Measurements from ENCODE around the gene NSRP1.
"Not testable (repeated sequence)": the region's sequence is repeated elsewhere in the genome, so short reads cannot be mapped to it uniquely, and the experiment has no call there.

NSRP1 gene

DNA sequence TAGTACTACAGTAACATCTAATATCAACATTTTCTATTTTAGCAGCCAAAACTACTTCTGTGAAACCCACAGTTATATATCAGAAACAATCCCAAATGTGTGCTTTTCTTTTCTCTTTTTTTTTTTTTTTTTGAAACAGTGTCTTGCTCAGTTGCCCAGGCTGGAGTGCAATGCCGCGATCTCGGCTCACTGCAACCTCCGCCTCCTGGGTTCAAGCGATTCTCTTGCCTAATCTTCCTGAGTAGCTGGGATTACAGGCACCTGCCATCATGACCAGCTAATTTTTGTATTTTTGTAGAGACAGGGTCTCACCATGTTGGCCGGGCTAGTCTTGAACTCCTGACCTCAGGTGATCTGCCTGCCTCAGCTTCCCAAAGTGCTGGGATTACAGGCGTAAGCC lies 2.0 kb downstream of the NSRP1 start:
- DNase-seq (ENCODE audit: low read depth in 2 of 2): not testable (repeated sequence)

GRCh38 chr17:30124273-30124796 lies 7.7 kb downstream of the NSRP1 start:
- DNase-seq (ENCODE audit: low read depth in 2 of 2): no peak

- no peak for DNase-seq (ENCODE audit: low read depth in 2 of 2)
These were observed 13.5 kb downstream of the NSRP1 start for GRCh38 chr17:30130121-30130520.

GRCh38 chr17:30132615-30133014 lies 16.0 kb downstream of the NSRP1 start:
- no peak for DNase-seq (ENCODE audit: low read depth in 2 of 2)

GRCh38 chr17:30133197-30133596 lies 16.6 kb downstream of the NSRP1 start:
- DNase-seq (ENCODE audit: low read depth in 2 of 2): no peak

GRCh38 chr17:30134551-30134950 lies 17.9 kb downstream of the NSRP1 start:
- DNase-seq (ENCODE audit: low read depth in 2 of 2): no peak

DNA sequence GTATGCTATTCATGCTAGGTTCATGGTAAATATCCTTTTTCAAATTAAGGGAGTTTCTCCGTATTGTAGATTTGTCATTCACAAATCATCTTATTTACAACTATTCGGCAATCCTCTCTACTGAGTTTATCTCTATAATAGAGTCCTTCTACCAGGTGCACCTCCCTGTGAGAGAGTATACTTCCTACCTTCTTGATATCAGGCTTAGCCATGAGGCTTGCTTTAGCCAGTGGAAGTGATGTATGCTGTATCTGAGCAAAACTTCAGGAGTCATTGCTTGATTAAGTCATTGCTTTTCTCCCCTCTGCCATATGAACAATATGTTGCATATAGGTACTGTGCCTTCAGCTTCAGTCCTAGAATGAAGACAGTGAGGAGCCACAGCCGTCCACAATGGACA lies 20.5 kb downstream of the NSRP1 start:
- DNase-seq (ENCODE audit: low read depth in 2 of 2): no peak

GRCh38 chr17:30147860-30148259 lies 31.2 kb downstream of the NSRP1 start:
- not testable (repeated sequence) for DNase-seq (ENCODE audit: low read depth in 2 of 2)

DNA sequence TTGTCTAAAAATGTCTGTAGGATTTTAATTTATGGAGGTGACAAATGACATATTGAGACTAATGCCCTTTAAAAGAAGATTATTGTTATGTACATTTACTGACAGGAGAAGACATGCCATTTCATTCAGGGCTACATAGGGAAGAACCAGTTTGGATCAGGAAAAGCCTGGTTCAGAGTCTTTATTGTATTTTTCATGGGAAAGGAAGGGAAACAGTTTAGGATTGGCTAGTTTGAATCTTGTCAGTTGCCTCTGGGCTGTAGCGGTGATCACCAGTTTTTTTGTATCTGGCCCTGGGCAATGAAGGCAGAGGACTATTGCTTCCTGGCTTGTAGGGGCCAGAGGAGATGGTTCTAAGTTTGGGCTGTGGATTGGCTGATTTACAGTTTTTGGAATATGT lies 31.8 kb downstream of the NSRP1 start:
- no peak for DNase-seq (ENCODE audit: low read depth in 2 of 2)

DNA sequence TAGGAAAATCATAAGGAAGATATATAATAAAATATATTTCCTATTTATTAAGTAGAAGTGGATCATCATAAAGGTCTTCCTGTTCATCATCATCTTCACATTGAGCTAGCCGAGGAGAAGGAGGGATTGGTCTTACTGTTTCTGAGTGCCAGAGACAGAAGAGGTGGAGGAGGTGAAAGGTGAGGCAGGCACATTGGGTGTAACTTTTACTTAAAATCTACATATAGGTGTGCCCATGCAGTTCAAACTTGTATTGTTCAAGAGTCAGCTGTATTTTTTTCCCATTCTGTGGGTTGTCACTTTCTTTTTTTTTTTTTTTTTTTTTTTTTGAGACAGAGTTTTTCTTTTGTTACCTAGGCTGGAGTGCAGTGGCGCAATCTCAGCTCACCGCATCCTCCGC lies 34.9 kb downstream of the NSRP1 start:
- DNase-seq (ENCODE audit: low read depth in 2 of 2): no peak

DNA sequence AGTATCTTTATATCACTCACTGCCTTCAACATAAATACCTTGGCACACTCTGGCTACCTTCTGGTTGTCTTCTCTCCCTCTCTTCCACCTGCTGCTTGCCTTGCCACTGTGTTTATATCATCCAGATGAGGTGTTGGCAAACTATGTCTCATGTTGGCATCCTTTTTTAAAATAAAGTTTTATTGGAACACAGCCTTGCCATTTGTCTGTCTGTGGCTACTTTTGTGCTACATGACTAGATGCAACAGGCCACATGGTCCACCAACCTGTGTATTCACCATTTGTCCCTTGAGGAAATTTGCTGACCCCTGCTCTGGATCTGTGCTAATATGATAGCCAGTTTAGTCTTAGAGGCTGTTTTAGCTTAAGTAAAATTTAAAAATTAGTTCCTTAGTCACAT lies 36.8 kb downstream of the NSRP1 start:
- DNase-seq (ENCODE audit: low read depth in 2 of 2): no peak

DNA sequence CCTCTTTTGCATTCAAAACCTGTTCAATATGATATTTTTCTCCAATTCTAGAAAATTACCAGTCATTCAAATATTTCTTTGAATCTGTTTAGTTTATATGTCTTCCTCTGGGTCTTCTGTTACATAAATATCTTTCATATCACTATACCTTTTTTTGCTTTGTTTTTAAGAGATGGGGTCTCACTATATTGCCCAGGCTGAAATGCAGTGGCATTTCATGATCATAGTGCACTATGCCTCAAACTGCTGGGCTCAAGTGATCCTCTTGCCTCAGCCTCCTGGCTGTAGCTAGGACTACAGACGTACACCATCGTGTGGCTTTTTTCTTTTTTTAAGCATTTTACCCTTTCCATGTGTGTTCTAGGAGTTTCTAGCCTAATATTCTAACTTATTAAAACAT lies 38.8 kb downstream of the NSRP1 start:
- DNase-seq (ENCODE audit: low read depth in 2 of 2): no peak

GRCh38 chr17:30158896-30159625 lies 42.4 kb downstream of the NSRP1 start:
- no peak for DNase-seq (ENCODE audit: low read depth in 2 of 2)

- DNase-seq (ENCODE audit: low read depth in 2 of 2): no peak
These were observed 44.0 kb downstream of the NSRP1 start for GRCh38 chr17:30160419-30161172.

DNA sequence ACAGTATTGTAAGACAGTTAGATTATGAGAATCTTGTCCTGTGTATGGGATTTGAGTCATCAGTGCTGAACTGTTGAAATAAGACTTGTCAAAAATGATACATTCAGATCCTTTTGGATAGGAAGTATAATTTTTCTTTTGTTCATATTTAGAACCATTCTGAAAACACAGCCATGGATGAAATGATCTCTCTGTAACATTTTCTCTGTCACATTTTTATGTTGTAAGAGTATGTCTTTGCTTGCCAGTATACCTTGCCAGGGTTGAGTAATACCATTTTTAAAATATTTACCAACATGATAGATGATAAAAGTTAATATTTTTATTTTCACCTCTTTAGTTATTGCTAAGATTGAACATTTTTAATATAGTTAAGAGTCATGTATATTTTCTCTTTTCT lies 45.0 kb downstream of the NSRP1 start:
- no peak for DNase-seq (ENCODE audit: low read depth in 2 of 2)

DNA sequence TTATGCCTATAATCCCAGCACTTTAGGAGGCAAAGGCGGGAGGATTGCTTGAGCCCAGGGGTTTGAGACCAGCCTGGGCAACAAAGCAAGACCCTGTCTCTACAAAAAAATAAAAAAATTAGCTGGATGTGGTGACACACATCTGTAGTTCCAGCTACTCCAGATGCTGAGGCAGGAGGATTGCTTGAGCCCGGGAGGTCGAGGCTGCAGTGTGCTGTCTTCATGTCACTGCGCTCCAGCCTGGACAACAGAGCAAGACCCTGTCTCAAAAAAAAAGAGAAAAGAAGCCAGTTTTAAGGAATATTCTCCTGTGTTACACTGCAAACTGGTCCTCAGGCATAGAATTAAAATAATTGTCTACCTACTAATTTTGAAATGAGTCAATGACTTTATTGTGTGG lies 47.9 kb downstream of the NSRP1 start:
- DNase-seq (ENCODE audit: low read depth in 2 of 2): no peak

DNA sequence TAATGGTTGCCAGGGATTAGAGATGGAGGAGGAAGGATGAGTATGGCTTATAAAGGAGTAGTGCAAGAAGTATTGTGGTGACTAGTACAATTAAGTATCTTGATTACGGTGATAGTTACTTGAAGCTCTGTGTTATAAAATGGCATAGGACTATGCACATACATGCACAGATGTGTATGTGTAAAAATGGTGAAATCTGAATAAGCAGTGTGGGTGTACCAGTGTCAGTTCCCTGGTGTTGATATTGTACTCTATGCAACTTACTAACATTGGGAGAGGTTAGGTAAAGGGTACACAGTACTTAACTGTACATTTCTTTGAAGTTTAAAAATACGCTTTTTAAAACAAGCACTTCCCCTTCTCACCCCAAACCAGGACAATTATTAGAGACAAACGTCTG lies 48.5 kb downstream of the NSRP1 start:
- DNase-seq (ENCODE audit: low read depth in 2 of 2): no peak

DNA sequence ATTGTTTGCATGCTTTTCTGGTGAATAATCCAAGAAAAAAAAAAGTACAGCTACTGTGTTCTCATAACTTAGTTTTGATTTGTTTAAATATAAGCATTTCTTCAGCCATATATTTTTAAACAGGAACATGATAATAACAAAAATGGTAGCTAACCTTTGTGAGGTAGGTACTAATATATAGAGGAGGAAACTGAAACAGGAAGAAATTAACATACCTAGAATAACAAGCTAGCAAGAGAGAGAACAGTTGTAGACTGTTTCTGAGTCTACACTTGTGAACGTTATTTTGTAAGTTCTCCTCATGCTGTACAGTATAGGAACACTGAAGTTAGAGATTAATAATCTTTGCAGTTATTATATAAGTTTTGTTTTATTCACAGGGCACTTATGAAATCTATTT lies 49.3 kb downstream of the NSRP1 start:
- no peak for DNase-seq (ENCODE audit: low read depth in 2 of 2)

GRCh38 chr17:30170415-30170987 lies 53.9 kb downstream of the NSRP1 start:
- DNase-seq (ENCODE audit: low read depth in 2 of 2): no peak

DNA sequence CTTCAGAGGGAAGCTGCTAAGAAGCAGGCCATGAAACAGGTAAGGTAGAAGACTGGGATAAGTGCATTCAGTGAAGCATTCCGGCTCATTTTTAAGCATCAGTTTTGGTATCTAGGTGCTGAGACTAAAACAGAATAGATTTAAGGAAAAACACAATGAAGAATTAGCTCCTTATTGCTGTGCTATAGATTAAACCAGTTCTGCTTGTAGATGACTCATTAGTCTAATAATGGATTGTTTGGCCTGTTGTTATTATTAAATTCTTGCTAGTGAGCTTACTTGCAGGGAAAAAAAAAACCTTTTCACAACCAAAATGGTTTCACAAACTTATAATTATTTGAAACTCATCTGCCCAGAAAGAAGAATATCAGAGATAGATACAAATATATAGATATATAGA lies 55.9 kb downstream of the NSRP1 start:
- DNase-seq (ENCODE audit: low read depth in 2 of 2): no peak

GRCh38 chr17:30173649-30174048 lies 57.0 kb downstream of the NSRP1 start:
- DNase-seq (ENCODE audit: low read depth in 2 of 2): no peak

DNA sequence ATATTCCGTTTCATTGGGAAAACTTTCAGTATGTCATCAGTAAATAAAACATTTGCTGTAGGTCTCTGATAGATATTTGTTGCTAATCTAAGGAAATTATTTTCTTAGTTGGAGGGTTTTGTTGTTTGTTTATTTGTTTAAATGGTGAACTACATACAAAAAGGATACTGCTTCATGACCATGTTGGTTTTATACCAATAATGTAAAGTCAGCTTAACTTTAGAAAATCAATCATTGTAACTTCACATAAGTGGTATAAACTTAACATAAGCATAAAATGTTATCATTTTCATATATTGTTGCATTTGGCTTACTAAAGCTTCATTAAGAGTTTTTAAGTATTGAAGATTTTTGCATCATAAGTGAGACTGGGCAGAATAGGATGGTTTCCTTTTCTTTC lies 57.9 kb downstream of the NSRP1 start:
- no peak for DNase-seq (ENCODE audit: low read depth in 2 of 2)

DNA sequence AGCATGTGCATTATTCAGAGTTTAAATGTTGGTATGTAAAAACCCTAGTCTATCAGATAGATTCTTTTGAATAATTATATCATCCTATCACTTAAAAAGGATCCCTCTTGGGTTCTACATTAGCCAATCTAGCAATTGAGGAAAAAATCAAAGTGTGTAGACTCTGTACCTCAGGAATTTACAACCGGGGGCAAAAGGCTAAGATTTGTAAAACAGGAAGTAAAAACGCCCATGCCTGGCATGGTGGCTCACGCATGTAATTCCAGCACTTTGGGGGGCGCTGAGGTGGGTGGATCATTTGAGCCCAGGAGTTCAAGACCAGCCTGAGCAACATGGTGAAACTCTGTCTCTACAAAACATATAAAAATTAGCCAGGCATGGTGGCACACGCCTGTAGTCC lies 60.2 kb downstream of the NSRP1 start:
- DNase-seq (ENCODE audit: low read depth in 2 of 2): no peak

Data from stimulated activated CD4-positive, alpha-beta T cell treated with anti-CD3 and anti-CD28 coated beads, Interleukin-12 subunit alpha, Interleukin-12 subunit beta, amount 100 ng/mL, for 24 hours (primary cell).